Adrenal gland (tissue), 5 donors: Measurements from ENCODE around the gene BAHCC1.

Source experiments
- POLR2A ChIP-seq, 2 donors: fragments of 450-650 bp; IDR thresholded peaks; one replicate each; pipeline ENCODE4 v1.6.1; 2017; ENCODE audit warnings: antibody characterized with exemption in 2 of 2, mild to moderate bottlenecking in 2 of 2, moderate library complexity in 1 of 2
- TF ChIP-seq, protein P1 (sequence below), 6 experiments: fragments of 450-650 bp in 4 of 6; fragments of 200-600 bp in 2 of 6; sonication (generic) in 1 of 6; IDR thresholded peaks; 1 replicate in 5 of 6; 2 replicates in 1 of 6; pipeline versions ENCODE4 v1.5.1 to v1.8.0; 2016 to 2021; ENCODE audit warnings: antibody characterized with exemption in 6 of 6, mild to moderate bottlenecking in 2 of 6, moderate library complexity in 1 of 6
- donor health status: DM: no; HTN: no; CAD: no.

DNA sequence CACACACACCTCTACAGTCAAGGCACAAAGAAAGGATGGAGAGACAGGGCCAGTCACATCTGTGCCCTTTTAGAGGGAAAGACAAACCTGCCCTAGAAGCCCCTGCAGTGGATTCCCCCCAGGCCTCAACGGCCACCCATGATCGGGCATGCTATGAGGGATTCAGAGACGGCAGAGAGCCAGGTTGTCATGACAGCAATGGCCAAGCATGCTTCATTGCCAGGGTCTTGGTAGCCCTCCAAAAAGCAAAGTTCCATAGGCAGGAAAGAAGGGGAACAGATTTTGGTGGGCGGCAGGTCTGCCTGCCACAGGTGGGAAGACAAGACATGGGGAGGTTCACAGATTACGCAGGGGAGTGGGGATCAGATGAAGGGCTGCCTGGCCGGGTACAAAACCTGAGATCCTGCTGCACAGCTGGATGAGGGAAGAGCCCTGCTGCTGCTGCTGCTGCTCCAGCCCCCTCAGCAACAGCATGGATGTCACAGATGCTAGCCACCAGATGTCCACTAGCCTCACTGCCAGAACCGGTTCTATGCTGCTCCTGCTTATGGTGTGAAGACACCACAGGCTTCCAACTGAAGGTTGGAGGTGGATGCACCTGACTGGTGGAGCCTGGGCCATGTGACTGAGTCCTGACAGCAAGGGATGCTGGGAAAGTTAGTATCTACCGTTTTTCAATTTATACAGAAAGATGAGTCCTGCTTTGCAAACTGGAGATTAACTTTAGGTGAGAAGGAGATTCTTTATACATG lies 99.5 kb downstream of the BAHCC1 start:
- TF ChIP-seq, protein P1, sequence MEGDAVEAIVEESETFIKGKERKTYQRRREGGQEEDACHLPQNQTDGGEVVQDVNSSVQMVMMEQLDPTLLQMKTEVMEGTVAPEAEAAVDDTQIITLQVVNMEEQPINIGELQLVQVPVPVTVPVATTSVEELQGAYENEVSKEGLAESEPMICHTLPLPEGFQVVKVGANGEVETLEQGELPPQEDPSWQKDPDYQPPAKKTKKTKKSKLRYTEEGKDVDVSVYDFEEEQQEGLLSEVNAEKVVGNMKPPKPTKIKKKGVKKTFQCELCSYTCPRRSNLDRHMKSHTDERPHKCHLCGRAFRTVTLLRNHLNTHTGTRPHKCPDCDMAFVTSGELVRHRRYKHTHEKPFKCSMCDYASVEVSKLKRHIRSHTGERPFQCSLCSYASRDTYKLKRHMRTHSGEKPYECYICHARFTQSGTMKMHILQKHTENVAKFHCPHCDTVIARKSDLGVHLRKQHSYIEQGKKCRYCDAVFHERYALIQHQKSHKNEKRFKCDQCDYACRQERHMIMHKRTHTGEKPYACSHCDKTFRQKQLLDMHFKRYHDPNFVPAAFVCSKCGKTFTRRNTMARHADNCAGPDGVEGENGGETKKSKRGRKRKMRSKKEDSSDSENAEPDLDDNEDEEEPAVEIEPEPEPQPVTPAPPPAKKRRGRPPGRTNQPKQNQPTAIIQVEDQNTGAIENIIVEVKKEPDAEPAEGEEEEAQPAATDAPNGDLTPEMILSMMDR (IDR thresholded peaks at IDR 0.05), result no peak
- TF ChIP-seq POLR2A (IDR thresholded peaks at IDR 0.05), result no peak
